Measurements from ENCODE around the gene HSF2BP.
A peak's percentile ranks its signal among the peaks of the same experiment; 100 is the strongest.

HSF2BP gene

GRCh38 chr21:43627527-43627926 lies 31.8 kb downstream of the HSF2BP start:
- TF ChIP-seq, protein P1, sequence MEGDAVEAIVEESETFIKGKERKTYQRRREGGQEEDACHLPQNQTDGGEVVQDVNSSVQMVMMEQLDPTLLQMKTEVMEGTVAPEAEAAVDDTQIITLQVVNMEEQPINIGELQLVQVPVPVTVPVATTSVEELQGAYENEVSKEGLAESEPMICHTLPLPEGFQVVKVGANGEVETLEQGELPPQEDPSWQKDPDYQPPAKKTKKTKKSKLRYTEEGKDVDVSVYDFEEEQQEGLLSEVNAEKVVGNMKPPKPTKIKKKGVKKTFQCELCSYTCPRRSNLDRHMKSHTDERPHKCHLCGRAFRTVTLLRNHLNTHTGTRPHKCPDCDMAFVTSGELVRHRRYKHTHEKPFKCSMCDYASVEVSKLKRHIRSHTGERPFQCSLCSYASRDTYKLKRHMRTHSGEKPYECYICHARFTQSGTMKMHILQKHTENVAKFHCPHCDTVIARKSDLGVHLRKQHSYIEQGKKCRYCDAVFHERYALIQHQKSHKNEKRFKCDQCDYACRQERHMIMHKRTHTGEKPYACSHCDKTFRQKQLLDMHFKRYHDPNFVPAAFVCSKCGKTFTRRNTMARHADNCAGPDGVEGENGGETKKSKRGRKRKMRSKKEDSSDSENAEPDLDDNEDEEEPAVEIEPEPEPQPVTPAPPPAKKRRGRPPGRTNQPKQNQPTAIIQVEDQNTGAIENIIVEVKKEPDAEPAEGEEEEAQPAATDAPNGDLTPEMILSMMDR (conservative IDR thresholded peaks at IDR 0.05; ENCODE audit: low read length) = no peak
- H3K4me3 ChIP-seq (ENCODE audit: low read length) = no peak overlapping the region
- peak; percentile 56 for DNase-seq (ENCODE audit: low read depth)

DNA sequence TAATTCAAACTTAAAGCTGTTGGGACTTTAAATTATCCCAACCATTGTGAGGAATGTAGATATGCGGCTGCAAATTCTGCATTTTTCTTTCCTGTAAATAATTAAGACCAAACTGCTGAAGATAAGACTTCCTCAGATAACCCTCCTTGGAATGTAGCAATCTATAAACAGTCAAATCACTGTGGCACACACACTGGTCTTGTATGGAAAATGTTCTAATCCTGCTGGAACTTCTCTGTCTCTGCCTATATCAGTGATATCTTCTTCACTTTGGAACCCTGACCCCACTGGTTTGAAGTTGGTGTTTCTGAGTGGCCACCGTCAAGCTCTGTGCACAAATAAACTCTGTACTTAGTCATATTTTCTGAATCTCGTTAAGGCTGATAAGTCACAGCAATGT lies 32.9 kb downstream of the HSF2BP start:
- TF ChIP-seq, protein P1 (conservative IDR thresholded peaks at IDR 0.05; ENCODE audit: low read length) = no peak
- DNase-seq (ENCODE audit: low read depth) = no peak

GRCh38 chr21:43624339-43624738 lies 34.9 kb downstream of the HSF2BP start:
- DNase-seq (ENCODE audit: low read depth) = no peak
- TF ChIP-seq, protein P1 (conservative IDR thresholded peaks at IDR 0.05; ENCODE audit: low read length) = no peak

More for the DNA sequence above, 32.9 kb downstream of the HSF2BP start:
- no peak overlapping the region for H3K4me3 ChIP-seq (ENCODE audit: low read length)

DNA sequence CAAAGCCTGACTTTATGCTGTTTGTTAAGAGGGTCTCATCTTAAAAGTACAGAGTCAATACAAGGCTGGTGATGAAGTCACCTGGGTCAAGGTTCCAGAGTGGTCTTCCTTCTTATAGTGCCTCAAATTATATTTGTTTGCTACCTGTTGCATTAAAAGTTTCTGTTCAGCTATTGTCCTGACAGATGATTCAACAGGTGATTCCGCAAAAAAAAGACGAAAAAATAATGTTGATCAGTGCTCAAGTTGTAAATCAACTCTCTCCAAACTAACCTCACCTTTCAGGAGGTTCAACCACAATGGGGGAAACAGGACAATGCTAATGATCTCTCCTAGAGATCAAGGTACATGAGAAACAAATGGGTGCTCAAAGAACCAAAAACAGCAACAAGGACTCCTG lies 35.7 kb downstream of the HSF2BP start:
- no peak for DNase-seq (ENCODE audit: low read depth)
- TF ChIP-seq, protein P1 (conservative IDR thresholded peaks at IDR 0.05; ENCODE audit: low read length) = no peak
- H3K4me3 ChIP-seq (ENCODE audit: low read length) = no peak overlapping the region

More at GRCh38 chr21:43624339-43624738, 34.9 kb downstream of the HSF2BP start:
- H3K4me3 ChIP-seq (ENCODE audit: low read length) = no peak overlapping the region

- DNase-seq (ENCODE audit: low read depth) = no peak
- TF ChIP-seq, protein P1 (conservative IDR thresholded peaks at IDR 0.05; ENCODE audit: low read length) = no peak
- H3K4me3 ChIP-seq (ENCODE audit: low read length) = no peak overlapping the region
Observed at GRCh38 chr21:43622796-43623195, 36.5 kb downstream of the HSF2BP start.

DNA sequence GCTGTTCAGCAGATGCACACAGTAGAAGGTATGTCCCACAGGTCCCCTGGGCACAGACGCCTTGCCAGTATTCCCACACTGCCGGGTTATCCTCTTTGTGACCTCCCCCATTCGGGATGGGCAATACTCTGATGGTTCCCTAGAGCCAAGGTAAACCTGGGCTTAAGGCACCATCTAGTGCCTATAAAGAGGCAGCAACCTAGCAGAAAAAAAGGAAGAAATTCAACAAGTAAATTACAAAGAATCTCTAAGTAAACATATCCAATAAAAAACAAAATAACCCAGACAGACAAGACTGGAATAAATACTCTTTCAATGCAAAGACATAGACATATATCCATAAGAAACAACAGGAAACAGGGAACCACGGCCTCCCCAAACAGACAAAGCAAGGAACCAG lies 39.4 kb downstream of the HSF2BP start:
- TF ChIP-seq, protein P1 (conservative IDR thresholded peaks at IDR 0.05; ENCODE audit: low read length) = peak; percentile 29; the same call in 1 of the 2 replicates
- no peak overlapping the region for H3K4me3 ChIP-seq (ENCODE audit: low read length)
- no peak for DNase-seq (ENCODE audit: low read depth)

- no peak overlapping the region for H3K4me3 ChIP-seq (ENCODE audit: low read length)
- DNase-seq (ENCODE audit: low read depth) = no peak
- TF ChIP-seq, protein P1 (conservative IDR thresholded peaks at IDR 0.05; ENCODE audit: low read length) = no peak
Observed at GRCh38 chr21:43619344-43619743, 39.9 kb downstream of the HSF2BP start.
